Activated CD4-positive, alpha-beta T cell treated with anti-CD3 and anti-CD28 coated beads, Interleukin-2, amount 50 U/mL, for 4 hours (primary cell): ENCODE measurements around the gene EN2.

ENCODE experiments used
- DNase-seq, 2 experiments: peaks; one replicate each; pipeline ENCODE4 v3.0.0-alpha.2; 2020

EN2 gene

GRCh38 chr7:155511702-155511996 is 53.7 kb downstream of the EN2 start:
- no peak for DNase-seq

GRCh38 chr7:155512246-155512887 is 54.4 kb downstream of the EN2 start:
- DNase-seq: no peak

- no peak for DNase-seq
Observed at GRCh38 chr7:155513543-155514285, 55.8 kb downstream of the EN2 start.

- DNase-seq: no peak
Observed at GRCh38 chr7:155514296-155514695, 56.4 kb downstream of the EN2 start.
